ENCODE data around the gene STT3B.
"Not testable (repeated sequence)": the region's sequence is repeated elsewhere in the genome, so short reads cannot be mapped to it uniquely, and the experiment has no call there.

STT3B gene

GRCh38 chr3:31532587-31533168, at the start of gene STT3B:
Gene STT3B, plus strand, starts transcription at chr3:31532925. Its CDS starts 74 bp downstream, at chr3:31532999.
- DNase-seq: peak; percentile 88

GRCh38 chr3:31483776-31484175, 48.9 kb upstream of the STT3B start:
- no peak for DNase-seq

- no peak for DNase-seq
Observed at GRCh38 chr3:31485196-31485595, 47.5 kb upstream of the STT3B start.

GRCh38 chr3:31486865-31487533, 45.7 kb upstream of the STT3B start:
- DNase-seq: no peak

- no peak for DNase-seq
Observed at GRCh38 chr3:31488475-31489017, 44.2 kb upstream of the STT3B start.

- no peak for DNase-seq
Observed at GRCh38 chr3:31490502-31490901, 42.2 kb upstream of the STT3B start.

- no peak for DNase-seq
Observed at GRCh38 chr3:31491660-31492059, 41.1 kb upstream of the STT3B start.

- no peak for DNase-seq
Observed at GRCh38 chr3:31493149-31493548, 39.6 kb upstream of the STT3B start.

- no peak for DNase-seq
Observed at GRCh38 chr3:31495971-31496665, 36.6 kb upstream of the STT3B start.

GRCh38 chr3:31498791-31499190, 33.9 kb upstream of the STT3B start:
- DNase-seq: no peak

GRCh38 chr3:31499281-31499680, 33.4 kb upstream of the STT3B start:
- no peak for DNase-seq

GRCh38 chr3:31502803-31503221, 29.9 kb upstream of the STT3B start:
- no peak for DNase-seq

GRCh38 chr3:31503456-31503855, 29.3 kb upstream of the STT3B start:
- DNase-seq: no peak

- no peak for DNase-seq
Observed at GRCh38 chr3:31504230-31504629, 28.5 kb upstream of the STT3B start.

- DNase-seq: no peak
Observed at GRCh38 chr3:31505371-31506048, 27.2 kb upstream of the STT3B start.

GRCh38 chr3:31506515-31506914, 26.2 kb upstream of the STT3B start:
- not testable (repeated sequence) for DNase-seq

- DNase-seq: no peak
Observed at GRCh38 chr3:31508452-31509146, 24.1 kb upstream of the STT3B start.

- DNase-seq: no peak
Observed at GRCh38 chr3:31509147-31509728, 23.5 kb upstream of the STT3B start.

- DNase-seq: no peak
Observed at GRCh38 chr3:31514570-31514969, 18.2 kb upstream of the STT3B start.

GRCh38 chr3:31515486-31516284, 17.0 kb upstream of the STT3B start:
- no peak for DNase-seq

- DNase-seq: no peak
Observed at GRCh38 chr3:31516757-31517156, 16.0 kb upstream of the STT3B start.
